ENCODE measurements around the gene COQ2. TPM values are rescaled to one million over a fixed set of nuclear protein-coding genes. Genes with fewer than 3 reads are reported as not detected.

COQ2 gene
- polyA plus RNA-seq, 1 donor, result 9.8 TPM

DNA sequence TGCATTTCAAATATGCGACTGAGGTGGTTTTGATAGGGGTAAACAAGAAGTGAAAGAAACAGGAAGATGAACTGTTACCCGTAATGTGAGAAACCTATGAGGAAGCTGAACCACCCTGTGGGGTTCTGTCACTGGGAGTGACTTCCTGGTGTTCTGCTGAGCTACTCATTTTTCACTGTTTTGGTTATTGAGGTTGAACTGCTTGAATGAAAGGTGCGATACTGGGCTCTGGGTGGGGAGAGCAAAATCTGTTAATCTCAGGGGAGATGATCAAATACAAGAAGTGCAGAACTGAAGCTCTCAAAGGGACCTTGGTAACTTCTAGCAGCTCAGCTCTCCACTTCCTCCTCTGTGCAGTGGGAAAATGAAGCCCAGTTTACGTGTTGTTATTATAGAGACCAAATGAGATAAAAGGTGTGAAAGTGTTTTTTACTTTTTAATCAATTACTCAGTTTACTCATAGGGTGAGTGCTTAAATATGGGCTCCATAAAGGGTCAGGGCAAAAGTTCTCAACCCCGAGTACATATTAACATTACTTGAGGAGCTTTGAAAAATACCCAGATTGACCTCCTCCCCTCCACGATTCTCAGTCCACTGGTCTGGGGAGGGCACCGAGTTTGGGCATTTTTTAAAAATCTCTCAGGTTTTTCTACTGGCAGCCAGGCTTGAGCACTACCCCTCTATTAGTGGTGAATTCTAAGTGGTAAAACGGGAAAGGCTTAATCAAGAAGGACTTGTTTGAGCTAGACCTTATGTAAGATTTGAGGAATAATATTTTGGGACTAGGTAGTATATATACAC lies 66.7 kb downstream of the COQ2 start:
- DNase-seq (ENCODE audit: low read depth), result no peak

DNA sequence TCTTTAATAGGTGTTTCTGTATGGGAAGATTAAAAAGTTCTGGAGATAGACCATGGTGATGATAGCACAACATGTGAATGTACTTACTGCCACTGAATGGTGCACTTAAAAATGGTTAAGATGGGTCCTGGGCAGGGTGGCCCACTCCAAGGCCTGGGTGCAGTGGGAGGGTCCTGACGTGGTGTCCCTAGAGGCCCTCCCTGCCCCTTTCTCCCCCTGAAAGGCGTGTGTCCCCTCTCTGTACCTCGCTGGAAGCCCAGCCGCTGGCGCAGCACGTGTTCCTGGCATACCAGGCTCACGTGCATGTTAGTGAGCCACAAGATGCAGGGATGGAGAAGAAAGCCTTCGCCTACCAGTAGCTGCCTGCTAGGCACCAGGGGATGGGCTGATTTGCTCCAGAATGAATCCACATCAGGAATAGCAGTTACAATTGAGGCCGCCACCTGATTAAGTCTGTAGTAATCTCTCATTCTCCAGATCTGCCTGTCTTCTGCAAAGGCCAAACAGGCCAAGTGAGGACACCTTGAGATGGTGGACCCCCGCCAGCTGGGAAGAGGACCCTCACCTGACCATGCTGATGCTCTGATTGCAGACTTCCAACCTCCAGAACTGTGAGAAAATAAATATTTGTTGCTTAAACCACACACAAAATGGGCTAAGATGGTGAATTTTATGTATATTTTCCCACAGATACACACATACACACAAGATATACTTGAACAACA lies 67.5 kb downstream of the COQ2 start:
- no peak for DNase-seq (ENCODE audit: low read depth)

DNA sequence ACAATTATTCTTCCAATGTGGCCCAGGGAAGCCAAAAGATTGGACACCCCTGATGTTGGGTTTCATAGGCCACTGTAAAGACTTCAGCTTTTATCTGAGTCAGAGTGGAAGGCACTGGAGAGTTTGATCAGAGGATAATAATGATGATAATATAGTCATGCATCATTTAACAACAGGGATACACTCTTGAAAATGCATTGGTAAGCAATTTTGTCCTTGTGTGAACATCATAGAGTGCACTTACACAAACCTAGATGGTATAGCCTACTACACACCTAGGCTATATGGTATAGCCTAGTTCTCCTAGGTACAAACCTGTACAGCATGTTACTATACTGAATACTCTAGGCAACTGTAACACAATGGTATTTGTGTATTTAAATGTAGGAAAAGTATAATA lies 70.5 kb downstream of the COQ2 start:
- DNase-seq (ENCODE audit: low read depth), result no peak

Other genes starting within 250 kb of the COQ2 start
- 62.7 TPM for gene COPS4, start 249.6 kb downstream of the COQ2 start, polyA plus RNA-seq (ENCODE audit: insufficient read length)
- gene PLAC8, start 170.1 kb downstream of the COQ2 start, polyA plus RNA-seq (ENCODE audit: insufficient read length), result 1.6 TPM
- gene HPSE, start 50.0 kb upstream of the COQ2 start, polyA plus RNA-seq (ENCODE audit: insufficient read length), result 0.25 TPM
- gene HELQ, start 171.0 kb upstream of the COQ2 start, polyA plus RNA-seq (ENCODE audit: insufficient read length), result 19.9 TPM
- 44.1 TPM for gene MRPS18C, start 171.3 kb upstream of the COQ2 start, polyA plus RNA-seq (ENCODE audit: insufficient read length)
- 36.5 TPM for gene ABRAXAS1, start 200.3 kb upstream of the COQ2 start, polyA plus RNA-seq (ENCODE audit: insufficient read length)

All from forelimb muscle (tissue), 1 donor.